Hypothalamus (tissue), 51 donors: Measurements from ENCODE around the gene PTPN2.
"Not testable (repeated sequence)": the region's sequence is repeated elsewhere in the genome, so short reads cannot be mapped to it uniquely, and the experiment has no call there.

Experiments
- DNase-seq, 51 donors: peaks; one replicate each; lab custom pipeline; 2025; lab: John Stamatoyannopoulos, UW

Gene PTPN2

DNA sequence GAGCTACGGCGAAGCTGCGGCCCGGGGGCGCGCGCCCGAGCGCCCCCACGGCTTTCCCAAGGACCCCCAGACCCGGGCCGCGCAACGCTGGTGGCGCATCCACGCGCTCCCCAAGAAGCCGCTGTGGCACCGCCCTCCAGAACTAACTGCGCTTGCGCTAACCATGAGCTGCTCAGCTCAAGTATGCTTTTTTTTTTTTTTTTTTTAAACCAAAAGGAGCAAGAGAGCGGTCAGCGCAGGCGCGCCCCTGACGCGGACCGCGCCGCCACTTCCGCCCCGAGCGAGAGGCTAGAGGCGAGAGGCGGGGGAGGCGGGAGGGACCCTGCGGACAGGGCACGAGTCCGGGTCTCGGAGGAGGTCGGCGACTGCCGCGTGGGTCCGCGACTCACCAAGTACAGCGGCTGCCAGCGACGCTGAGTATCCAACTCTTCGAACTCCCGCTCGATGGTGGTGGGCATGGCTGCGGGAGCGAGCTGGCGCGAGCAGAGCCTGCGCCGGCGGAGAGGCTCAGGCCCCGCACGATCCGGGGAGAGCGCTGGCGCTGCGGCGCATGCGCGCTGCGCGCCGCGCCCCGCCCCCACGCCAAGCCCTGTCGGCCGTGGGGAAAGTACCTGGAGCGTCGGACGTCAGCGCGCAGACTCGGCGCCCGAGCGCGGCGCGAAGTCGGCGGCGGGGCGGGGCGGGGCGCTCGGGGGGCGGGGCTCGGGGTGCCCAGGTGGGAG, at the start of gene PTPN2:
Gene PTPN2 (minus strand): TSS at position 554 of the 722 bp plus-strand sequence. CDS start 96 bp downstream, at position 458.
- peak; percentile 63 to 97 (median 86) for DNase-seq

DNA sequence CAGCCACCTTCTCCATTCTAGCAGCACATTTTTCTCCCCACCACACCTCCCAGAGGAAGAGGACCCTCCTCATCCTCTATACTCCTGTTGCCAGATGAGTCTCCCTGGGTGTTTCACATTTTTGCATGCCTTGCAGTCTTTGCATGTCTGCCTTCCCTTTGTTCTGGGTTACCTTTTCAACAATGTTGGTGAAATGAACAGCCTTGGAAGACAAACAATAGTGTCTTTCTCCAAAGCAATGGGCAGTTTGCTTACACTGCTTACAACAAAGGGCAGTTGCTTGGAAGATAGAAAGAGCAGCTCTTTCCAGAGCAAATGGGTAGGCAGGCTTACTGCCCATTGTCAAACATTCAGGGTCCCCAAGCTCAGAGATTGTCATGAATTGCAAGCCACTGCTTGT, 49.3 kb upstream of the PTPN2 start:
- DNase-seq = no peak

DNA sequence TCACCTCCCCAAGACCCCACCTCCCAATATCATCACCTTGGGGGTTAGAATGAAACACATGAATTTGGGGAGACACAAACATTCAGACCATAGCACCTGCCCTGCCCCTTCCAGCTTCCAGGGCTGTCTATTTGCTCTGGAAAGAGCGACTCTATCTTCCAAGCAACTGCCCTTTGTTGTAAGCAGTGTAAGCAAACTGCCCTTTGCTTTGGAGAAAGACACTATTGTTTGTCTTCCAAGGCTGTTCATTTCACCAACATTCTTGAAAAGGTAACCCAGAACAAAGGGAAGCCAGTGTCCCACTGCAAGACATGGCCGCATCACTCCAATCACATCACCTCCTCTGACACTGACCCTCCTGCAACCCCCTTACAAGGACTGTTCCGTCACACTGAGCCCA, 46.9 kb upstream of the PTPN2 start:
- DNase-seq = no peak

DNA sequence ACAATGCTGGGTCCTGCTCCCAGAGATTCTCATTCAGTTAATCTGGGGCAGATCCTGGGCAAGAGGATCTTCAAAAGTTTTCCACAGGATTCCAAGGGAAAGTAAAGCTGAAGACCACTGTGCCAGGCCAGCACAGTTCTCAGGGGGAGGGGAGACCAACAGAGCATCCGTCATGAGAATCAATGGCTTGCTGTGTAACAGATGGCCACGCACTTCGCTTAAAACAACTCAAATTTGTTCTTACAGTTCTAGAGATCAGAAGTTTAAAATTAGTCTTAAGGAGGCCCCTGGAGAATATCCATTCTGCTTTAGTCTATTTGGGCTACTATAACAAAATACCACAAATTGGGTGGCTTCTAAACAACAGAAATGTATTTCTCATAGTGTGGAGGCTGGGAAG, 46.3 kb upstream of the PTPN2 start:
- no peak for DNase-seq

DNA sequence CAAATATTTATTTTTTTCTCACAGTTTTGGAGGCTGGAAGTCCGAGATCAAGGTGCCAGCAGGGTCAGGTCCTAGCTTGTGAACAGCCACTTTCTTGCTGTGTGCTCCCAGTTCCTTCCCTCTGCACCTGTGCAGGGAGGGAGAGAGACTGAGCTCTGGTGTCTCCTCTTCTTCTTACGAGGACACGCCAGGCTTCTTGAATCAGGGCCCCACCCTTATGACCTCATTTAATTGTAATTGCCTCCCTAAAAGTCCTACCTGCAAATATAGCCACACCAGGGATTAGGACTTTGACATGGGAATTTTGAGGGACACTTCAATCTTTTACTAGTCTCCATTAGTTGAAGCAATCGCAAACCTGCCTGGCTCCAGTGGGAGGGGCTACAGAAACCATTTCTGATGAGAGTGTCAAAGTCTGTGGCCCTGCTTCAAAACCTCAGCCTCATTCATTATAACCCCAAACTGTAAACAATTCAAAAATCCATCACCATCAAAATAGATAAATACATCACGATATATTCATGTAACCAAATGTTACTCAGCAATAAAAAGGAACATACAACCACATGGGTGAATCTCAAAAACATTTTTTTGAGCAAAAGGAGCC, 45.5 kb upstream of the PTPN2 start:
- DNase-seq = no peak

DNA sequence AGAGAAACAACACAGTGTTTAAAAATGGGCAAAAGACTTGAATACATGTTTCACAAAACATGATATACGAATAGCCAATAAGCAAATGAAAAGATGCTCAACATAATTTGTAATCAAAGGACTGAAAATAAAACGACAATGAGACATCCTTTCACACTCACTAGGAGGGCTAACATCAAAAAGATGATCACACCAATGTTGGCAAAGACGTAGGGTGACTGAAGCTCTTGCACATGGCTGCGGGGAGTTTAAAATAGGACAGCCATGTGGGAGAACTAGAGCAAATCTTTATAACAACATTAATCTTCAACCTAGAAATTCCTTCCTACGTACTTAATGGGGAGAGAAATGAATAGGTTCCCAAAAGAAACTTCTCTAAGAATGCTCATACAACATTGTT, 44.6 kb upstream of the PTPN2 start:
- DNase-seq = no peak

DNA sequence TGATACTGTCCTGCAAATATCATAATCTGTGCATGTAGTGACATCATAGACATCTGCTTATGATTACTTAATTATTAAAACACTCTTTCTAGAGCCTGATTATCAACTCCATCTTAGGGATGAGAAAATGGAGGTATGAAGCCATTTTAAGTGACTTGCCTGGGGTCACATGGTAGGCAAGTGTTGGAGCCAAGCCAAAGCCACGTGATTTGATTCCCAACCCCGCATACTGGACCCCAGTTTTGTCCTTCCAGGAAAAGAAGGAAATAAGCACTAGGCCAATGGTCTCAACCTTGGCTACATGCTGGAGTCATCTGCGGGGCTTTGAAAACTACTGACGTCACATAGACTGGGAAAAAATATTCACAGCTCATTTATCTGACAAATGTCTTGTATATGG, 44.2 kb upstream of the PTPN2 start:
- no peak for DNase-seq

DNA sequence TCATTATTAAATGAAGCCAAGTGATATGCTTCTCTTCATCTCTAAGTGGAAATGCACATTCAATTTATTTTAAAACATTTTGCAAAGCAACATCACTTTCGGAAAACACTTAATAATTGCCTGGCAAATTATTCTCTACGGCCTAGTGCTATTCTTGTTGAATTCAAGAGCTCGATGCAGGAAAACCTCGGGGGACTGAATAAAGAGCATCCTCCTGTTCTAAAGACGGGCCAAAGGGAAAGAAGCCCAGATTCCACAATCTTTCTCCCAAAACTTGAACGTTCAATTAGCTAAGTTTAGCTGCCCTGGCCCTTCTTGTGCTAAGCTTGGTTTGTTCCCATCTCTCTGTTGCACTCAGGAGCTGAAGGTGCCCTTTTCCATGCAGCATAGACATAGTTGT, 40.6 kb upstream of the PTPN2 start:
- no peak for DNase-seq

DNA sequence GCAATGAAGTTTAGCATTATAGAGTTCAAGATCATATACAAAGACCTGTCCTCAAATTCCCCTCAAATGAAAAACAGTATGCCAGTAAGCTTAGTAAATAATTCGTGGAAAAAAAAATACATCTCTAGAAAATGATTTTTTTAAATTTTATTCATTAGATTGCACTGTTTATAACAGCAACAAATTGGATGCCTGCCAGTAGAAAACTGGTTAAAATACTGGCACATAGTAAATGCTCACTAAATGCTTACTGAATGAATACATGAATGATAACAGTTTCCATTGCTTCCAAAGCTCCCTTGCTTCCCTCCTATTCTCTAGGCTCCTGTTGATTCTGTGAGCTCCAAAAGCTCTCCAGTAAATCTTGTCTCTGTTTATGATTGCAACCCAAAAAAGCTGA, 38.2 kb upstream of the PTPN2 start:
- DNase-seq = no peak

DNA sequence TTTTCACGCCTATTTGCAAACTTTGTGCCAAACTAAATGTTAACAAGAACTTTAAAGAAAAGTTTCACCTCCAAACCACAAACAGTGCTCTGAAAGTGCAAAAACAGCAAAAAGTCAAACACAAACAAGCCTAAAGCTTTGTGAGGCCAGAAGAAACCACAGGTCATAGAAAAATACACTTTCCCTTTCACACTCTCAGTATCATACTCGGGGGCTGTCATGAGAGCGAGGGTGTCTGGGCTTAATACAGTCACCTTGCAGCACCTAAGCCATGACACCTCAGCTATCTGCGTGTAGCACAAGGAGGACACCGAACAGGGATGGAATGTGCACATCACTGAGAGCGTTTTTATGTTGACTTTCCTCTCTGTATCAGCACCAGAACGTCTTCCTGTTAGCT, 37.1 kb upstream of the PTPN2 start:
- DNase-seq = no peak

DNA sequence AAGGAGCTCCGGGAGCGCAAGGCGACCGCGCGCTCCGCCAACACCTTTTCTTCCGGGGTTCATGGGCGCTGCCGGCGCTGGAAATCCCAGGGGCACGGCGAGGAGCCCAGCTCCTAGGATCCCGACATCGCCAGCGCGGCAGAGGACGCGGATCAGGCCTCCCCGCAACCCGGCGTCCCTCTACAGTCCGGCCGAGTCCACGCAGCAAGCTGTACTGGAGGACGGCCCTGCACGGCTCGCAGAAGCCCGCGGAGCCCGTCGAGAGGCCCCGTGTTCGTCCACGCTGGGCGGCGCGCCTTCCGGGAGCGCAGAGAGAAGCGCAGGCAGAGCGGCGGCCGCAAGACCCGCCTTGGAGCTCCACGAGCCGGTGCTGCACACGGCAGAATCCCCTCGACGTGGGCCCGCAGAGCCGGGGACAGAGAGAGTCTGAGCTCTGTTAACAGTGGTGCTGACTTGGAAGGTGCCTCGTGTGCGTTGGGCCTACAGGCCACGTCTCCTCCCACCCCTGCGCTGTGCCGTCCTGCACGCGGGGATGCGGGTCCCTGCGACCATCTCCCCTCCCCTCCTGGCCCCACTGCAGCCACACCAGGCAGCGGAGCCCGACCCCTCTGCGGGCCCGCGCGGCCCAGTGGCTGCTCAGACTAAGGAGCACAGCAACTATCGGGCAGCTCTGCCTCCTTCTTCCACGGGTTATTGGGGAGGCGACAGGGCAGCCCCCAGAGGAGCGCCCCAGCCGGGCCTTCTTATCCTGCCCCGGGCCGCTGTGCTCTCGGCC, 28.1 kb upstream of the PTPN2 start:
- DNase-seq = no peak

DNA sequence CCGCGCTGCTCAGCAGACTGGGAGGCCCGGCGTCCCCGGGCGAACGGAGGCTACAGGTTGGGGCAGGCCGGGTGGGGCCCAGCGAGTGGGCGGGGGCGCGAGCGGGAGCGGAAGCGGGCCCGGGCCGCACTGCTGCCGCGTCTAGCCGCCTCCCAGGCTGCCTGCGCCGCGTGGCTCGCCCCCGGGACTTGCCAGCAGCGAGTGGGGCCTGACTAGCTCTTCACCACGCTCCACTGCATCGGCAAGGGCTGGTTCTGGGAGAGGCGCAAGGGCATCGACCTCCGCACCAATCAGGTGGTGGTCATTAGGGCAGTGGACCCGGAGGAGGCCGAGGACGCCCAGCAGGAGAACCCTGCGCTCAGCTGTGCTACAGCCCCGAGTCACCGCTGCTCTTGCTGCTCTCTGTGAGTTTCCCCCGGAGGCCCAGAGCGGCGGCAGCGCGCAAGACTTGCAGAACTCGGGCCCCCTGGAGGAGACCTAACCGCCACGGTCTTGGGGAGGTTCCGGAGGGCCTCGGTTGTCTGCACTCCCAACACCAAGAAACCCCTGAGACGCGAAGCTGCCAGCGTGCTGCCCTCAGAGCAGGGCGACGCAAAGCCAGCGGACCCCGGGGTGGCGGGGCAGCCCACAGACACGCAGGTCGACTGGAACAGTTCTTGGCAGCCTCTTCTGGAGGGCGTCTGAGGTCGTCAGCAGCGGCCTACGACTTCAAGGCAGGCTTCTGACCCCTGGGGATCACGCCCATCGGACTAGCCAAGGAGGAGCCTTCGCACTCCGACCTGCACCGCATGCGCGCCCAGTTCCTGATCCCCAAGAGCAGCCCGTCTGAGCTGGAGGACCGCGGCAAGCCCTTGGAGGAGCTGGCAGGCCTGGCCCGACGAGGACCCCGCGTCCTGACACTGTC, 27.2 kb upstream of the PTPN2 start:
- peak in 3 of 51 donors; percentile 4 to 5 (median 5) for DNase-seq

DNA sequence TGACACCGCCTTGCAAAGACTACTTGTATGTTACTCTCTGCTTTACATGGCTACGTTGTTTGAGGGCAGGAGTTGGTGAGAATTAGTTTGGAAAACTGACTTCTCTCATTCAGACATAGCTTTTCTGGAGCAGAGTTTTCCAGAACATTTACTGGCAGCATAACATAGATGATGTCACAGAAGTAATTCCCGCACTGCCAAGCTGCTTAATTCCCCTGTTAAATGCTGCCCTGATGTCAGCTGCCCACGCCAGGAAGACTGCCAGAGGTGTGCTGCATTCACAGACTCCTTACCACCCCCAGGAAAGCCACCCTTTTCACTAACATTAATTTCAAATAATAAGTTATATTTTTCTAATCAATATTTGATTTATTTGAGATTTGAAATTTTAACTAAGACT, 24.7 kb upstream of the PTPN2 start:
- DNase-seq = no peak

DNA sequence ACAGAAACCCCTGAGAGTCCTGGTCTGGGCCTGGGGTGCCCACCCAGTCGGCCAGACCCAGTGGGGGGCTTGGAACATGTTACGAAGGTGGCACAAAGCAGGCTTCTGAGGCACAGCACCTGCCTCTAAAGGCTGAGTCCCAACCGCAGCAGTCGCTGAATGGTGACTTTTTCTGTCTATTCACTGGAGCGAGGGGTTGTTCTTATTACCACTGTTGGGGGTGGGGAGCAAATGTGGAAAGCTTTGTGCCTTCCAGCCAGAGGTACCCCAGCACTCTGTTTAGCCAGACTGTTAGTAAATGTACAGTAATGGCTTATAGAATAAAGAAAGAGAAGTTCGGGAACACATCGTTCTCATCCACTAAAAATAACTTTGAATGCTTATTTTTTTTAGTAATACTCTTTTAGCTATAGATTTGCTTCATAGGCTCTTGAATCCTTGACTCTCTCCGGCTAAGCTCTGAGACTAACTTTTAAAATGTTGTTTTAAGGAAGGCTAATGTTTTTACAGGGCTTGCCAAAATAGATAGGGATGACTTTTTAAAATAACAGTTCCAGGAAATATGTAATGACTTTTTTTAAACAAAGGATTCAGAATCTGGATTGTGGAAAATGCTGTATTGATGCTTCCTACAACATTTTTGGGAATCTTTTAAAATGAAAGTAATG, 23.4 kb upstream of the PTPN2 start:
- no peak for DNase-seq

DNA sequence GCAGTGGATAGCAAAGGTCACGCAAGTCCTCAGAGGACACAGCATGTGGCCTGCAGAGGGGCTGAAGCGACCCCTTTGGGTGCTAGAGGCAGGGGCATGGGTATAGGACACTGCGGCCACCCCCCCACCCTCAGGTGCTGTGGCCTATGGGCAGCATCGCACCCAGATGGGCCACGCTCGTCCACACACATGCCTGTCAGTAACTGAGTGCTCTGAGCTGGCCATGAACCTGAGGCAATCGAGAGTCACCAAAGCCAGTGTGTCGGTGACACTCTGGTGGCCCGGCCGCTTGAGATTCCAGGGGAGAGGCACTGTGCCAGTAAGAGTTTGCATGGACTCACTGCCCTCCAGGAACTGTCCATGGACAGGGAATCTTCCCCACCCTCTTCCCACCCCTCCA, 22.7 kb upstream of the PTPN2 start:
- no peak for DNase-seq

DNA sequence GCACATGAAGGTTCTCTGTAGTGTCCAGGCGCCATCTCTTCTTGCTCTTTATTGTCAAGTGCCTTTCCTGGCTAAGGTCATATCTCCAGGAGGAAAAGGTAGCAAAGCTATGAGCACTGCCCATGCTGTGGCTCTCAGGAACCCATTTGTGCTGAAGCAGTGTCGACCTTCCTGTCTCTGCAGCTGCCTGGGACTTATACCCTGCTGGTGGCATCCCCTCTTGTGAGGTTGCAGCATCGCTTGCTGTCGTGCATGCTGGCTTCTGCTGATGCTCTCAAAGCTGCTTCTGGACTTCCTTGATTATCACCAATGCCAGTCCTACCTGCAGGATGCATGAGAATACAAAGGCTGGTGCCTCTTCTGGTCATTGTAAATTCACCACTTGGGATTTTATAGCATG, 22.1 kb upstream of the PTPN2 start:
- DNase-seq = no peak

DNA sequence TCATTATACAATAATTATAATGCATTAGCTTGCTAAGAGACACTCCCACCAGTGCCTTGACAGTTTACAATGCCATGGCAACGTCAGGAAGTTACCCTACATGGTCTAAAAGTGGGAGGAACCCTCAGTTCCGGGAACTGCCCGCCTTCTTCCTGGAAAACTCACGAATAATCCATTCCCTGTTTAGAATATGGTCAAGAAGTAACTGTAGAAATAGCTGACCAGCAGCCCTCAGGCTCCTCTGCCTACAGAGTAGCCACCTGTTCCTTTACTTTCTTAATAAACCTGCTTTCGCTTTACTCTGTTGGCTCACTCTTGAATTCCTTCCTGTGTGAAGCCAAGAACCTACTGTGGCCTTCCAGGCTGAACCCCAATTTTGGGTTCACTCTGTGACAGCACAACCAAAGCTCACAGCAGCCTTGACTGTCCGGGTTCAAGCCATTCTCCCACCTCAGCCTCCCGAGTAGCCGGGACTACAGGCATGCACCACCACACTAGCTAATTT, 20.0 kb upstream of the PTPN2 start:
- DNase-seq = no peak

DNA sequence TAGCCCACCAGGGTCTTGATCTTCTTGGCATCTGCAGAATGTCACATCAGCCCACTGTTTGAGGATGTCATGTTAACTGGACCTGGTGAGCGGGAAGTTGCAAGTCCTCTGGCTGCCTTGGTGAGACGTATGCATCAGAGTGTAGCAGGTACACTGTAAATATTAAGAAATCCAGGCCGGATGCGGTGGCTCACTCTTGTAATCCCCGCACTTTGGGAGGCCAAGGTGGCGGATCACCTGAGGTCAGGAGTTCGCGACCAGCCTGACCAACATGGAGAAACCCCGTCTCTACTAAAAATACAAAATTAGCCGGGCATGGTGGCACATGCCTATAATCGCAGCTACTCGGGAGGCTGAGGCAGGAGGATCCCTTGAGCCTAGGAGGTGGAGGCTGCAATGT, 17.2 kb upstream of the PTPN2 start:
- not testable (repeated sequence) for DNase-seq

DNA sequence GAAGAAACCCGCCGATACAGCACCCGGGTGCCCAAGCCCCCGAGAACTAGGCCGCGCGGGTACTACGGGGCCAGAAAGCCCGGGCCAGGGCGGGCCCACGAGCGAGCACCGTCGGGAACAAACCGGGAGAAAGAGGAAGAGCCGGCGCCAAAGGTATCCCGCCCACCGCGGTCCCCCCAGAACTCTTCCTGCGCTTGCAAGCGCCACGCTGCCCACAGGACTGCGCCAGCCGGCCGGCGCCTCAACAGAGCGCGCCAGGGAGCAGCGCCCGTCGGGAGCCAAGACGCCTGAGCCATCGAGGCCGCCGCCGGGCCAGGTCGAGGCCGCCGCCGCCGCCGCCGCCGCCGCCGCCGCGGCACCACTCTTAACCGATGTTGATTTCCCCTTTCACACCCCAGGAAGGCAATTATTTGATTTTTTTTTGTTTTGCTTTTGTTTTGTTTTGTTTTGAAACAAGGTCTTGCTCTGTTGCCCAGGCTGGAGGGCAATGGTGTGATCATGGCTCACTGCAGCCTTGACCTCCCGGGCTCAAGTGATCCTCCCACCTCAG, 12.8 kb upstream of the PTPN2 start:
- DNase-seq = not testable (repeated sequence)

DNA sequence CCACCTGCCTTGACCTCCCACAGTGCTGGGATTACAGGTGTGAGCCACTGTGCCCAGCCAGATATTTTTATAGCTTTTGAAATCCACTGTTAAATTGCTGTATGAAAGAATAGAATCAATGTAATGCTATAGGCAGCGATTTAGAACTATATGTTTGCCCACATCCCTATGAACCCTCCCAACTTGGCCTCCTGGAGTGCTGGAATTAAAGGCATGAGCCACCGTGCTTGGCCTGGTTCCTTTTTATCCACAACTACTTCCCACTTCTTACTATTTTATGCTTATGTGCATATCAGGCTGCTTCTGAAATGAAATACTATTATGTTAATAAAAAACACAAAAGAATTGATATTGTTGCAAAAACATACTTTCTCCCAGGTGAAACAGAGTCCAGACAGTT, 11.6 kb upstream of the PTPN2 start:
- DNase-seq = no peak
